Measurements from ENCODE around the gene ACSL3.

DNA sequence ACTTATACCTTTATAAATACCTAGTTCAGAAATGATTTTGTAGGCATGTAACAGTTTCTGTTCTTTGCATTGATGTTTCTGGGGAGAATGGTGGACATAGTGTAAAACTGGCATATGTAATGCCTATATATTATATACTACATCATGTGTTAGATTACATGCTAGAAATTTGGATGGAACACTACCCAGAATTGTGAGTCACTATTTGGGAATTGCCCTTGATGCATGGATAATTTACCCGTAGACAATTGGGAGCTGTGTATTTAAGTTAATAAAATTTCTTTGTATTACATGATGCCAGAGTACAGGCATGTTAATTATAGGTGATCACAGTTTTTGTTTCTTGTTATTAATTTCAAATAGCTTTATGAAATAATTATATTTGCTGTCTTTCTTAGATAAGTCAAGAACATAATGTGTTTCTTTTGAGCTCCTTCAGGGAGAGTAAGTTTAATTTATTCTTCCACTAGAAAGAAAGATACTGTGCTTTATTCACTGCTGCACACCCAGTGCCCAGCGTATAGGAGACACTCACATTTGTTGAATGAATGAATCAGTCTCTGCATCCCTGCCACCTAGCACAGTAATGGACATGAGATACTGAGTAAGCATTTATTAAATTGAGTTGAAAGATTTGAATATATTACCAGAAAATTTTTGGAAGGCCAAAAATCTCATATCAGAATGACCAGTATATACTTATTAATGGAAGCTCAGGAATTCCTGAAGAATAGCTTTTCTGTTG lies 16.9 kb downstream of the ACSL3 start:
- TF ChIP-seq, protein P1, sequence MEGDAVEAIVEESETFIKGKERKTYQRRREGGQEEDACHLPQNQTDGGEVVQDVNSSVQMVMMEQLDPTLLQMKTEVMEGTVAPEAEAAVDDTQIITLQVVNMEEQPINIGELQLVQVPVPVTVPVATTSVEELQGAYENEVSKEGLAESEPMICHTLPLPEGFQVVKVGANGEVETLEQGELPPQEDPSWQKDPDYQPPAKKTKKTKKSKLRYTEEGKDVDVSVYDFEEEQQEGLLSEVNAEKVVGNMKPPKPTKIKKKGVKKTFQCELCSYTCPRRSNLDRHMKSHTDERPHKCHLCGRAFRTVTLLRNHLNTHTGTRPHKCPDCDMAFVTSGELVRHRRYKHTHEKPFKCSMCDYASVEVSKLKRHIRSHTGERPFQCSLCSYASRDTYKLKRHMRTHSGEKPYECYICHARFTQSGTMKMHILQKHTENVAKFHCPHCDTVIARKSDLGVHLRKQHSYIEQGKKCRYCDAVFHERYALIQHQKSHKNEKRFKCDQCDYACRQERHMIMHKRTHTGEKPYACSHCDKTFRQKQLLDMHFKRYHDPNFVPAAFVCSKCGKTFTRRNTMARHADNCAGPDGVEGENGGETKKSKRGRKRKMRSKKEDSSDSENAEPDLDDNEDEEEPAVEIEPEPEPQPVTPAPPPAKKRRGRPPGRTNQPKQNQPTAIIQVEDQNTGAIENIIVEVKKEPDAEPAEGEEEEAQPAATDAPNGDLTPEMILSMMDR (IDR thresholded peaks at IDR 0.05): no peak
- no peak for TF ChIP-seq ZFX (IDR thresholded peaks at IDR 0.05; ENCODE audit: borderline replicate concordance)
